Measurements from ENCODE around the gene WNT3A.

Gene WNT3A

DNA sequence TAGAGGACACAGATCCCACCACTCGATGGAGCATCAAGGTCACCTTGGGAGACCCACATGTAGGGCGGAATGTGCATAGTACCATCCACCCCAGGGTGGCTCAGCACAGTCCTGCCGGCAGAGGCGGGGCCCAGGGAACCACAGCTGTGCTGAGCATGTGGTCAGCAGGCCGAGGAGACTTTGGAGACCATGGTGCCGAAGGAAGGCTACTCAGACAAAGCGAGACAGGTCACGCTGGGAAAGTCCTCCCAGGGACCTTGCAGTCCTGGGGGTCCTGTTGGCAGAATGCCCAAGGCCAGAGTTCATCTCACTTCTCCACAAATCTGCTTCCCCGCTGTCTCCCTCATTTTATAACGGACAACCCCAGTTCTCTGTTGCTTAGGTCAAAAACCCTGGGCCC is 22.5 kb downstream of the WNT3A start:
- H3K4me3 ChIP-seq (ENCODE audit: low read length) = no peak overlapping the region
- no peaks in the 10 kb centered on the region for H3K4me1 ChIP-seq (ENCODE audit: low read length)
- no peak overlapping the region for H2AFZ ChIP-seq (ENCODE audit: low read depth, low read length)
- no peaks in the 10 kb centered on the region for H3K36me3 ChIP-seq (replicated peaks; ENCODE audit: low read depth, low read length)
- H3K4me2 ChIP-seq (ENCODE audit: low read length) = no peak overlapping the region
- no peaks in the 10 kb centered on the region for H3K9me3 ChIP-seq (ENCODE audit: insufficient read depth, low read length)
- H4K20me1 ChIP-seq (ENCODE audit: insufficient read depth, low read length) = no peaks in the 10 kb centered on the region
- no peak overlapping the region for H3K27ac ChIP-seq (ENCODE audit: low read length)
- H3K27me3 ChIP-seq (ENCODE audit: low read depth, low read length) = peaks cover 14% of the 10 kb centered on the region; the same call in 1 of the 2 replicates
- no peaks in the 10 kb centered on the region for H3K79me2 ChIP-seq (ENCODE audit: low read length)
- TF ChIP-seq, protein P1, sequence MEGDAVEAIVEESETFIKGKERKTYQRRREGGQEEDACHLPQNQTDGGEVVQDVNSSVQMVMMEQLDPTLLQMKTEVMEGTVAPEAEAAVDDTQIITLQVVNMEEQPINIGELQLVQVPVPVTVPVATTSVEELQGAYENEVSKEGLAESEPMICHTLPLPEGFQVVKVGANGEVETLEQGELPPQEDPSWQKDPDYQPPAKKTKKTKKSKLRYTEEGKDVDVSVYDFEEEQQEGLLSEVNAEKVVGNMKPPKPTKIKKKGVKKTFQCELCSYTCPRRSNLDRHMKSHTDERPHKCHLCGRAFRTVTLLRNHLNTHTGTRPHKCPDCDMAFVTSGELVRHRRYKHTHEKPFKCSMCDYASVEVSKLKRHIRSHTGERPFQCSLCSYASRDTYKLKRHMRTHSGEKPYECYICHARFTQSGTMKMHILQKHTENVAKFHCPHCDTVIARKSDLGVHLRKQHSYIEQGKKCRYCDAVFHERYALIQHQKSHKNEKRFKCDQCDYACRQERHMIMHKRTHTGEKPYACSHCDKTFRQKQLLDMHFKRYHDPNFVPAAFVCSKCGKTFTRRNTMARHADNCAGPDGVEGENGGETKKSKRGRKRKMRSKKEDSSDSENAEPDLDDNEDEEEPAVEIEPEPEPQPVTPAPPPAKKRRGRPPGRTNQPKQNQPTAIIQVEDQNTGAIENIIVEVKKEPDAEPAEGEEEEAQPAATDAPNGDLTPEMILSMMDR (IDR thresholded peaks at IDR 0.05; ENCODE audit: low read depth, low read length) = no peak
- no peak for TF ChIP-seq EZH2phosphoT487 (IDR thresholded peaks at IDR 0.05; ENCODE audit: low read depth)
- no peak overlapping the region for H3K9ac ChIP-seq (ENCODE audit: low read length)

DNA sequence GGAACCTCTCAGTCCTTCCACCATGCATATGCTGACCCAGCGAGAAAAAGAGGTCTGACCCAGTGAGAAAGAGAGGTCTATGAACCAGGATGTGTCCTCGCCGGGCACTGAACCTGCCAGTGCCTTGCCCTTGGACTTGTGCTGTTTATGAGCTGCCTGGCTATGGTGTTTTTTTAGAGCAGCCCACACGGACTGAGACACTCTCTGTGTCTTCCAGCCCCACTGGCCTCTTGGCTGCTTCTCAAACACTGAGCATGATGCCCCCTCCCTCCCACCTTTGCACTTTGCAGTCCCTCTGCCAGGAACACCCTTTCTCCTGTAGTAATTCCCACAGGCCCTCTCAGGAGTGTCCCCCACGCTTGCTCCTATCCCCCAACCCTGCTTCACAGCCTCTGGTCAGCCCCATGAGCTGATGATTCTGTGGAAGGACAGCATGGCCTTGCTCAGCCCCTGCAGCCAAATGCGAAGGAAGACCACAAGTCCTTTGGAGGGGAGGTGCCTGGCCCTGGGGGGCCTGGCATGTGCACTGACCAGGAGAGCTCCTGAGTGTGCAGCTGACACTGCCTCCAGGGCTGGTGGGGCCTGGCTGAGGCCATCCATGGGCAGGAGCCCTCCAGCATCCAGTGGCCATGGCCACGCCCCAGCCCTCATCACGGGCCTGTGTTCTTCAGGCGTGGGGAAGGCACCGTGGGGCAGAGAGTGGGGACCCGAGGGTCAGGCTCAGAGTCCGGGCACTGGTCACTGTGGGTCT is 23.8 kb downstream of the WNT3A start:
- Histone ChIP-seq H4K20me1 (ENCODE audit: insufficient read depth, low read length) (no peaks in the 10 kb centered on the region), H3K4me2 (ENCODE audit: low read length) (no peak overlapping the region), H3K27me3 (ENCODE audit: low read depth, low read length) (peaks cover 7% of the 10 kb centered on the region; the same call in 1 of the 2 replicates), H3K79me2 (ENCODE audit: low read length) (no peaks in the 10 kb centered on the region), H3K9me3 (ENCODE audit: insufficient read depth, low read length) (no peaks in the 10 kb centered on the region), H2AFZ (ENCODE audit: low read depth, low read length) (no peak overlapping the region), H3K4me1 (ENCODE audit: low read length) (0 out of 2 replicates have a peak, but pooled peaks cover 4% of the 10 kb centered on the region), H3K9ac (ENCODE audit: low read length) (no peak overlapping the region), H3K36me3 (replicated peaks; ENCODE audit: low read depth, low read length) (no peaks in the 10 kb centered on the region), H3K4me3 (ENCODE audit: low read length) (no peak overlapping the region), H3K27ac (ENCODE audit: low read length) (no peak overlapping the region)
- TF ChIP-seq, protein P1 (IDR thresholded peaks at IDR 0.05; ENCODE audit: low read depth, low read length) = no peak
- no peak for TF ChIP-seq EZH2phosphoT487 (IDR thresholded peaks at IDR 0.05; ENCODE audit: low read depth)

- no peak overlapping the region for H3K4me3 ChIP-seq (ENCODE audit: low read length)
- no peak overlapping the region for H3K27ac ChIP-seq (ENCODE audit: low read length)
- no peaks in the 10 kb centered on the region for H3K79me2 ChIP-seq (ENCODE audit: low read length)
- no peak overlapping the region for H3K4me2 ChIP-seq (ENCODE audit: low read length)
- 0 out of 2 replicates have a peak, but pooled peaks cover 4% of the 10 kb centered on the region for H3K4me1 ChIP-seq (ENCODE audit: low read length)
- peaks cover 7% of the 10 kb centered on the region; the same call in 1 of the 2 replicates for H3K27me3 ChIP-seq (ENCODE audit: low read depth, low read length)
- H4K20me1 ChIP-seq (ENCODE audit: insufficient read depth, low read length) = no peaks in the 10 kb centered on the region
- no peak overlapping the region for H3K9ac ChIP-seq (ENCODE audit: low read length)
- TF ChIP-seq, protein P1 (IDR thresholded peaks at IDR 0.05; ENCODE audit: low read depth, low read length) = no peak
- TF ChIP-seq EZH2phosphoT487 (IDR thresholded peaks at IDR 0.05; ENCODE audit: low read depth) = no peak
- no peak overlapping the region for H2AFZ ChIP-seq (ENCODE audit: low read depth, low read length)
- no peaks in the 10 kb centered on the region for H3K36me3 ChIP-seq (replicated peaks; ENCODE audit: low read depth, low read length)
- H3K9me3 ChIP-seq (ENCODE audit: insufficient read depth, low read length) = no peaks in the 10 kb centered on the region
Measured at GRCh38 chr1:228031276-228031995, 24.6 kb downstream of the WNT3A start.

- H4K20me1 ChIP-seq (ENCODE audit: insufficient read depth, low read length) = no peaks in the 10 kb centered on the region
- H3K79me2 ChIP-seq (ENCODE audit: low read length) = no peaks in the 10 kb centered on the region
- peaks cover 7% of the 10 kb centered on the region; the same call in 1 of the 2 replicates for H3K27me3 ChIP-seq (ENCODE audit: low read depth, low read length)
- no peaks in the 10 kb centered on the region for H3K36me3 ChIP-seq (replicated peaks; ENCODE audit: low read depth, low read length)
- H3K27ac ChIP-seq (ENCODE audit: low read length) = no peak overlapping the region
- H3K9me3 ChIP-seq (ENCODE audit: insufficient read depth, low read length) = no peaks in the 10 kb centered on the region
- no peak overlapping the region for H3K4me2 ChIP-seq (ENCODE audit: low read length)
- no peak overlapping the region for H2AFZ ChIP-seq (ENCODE audit: low read depth, low read length)
- TF ChIP-seq, protein P1 (IDR thresholded peaks at IDR 0.05; ENCODE audit: low read depth, low read length) = no peak
- no peak for TF ChIP-seq EZH2phosphoT487 (IDR thresholded peaks at IDR 0.05; ENCODE audit: low read depth)
- 0 out of 2 replicates have a peak, but pooled peaks cover 4% of the 10 kb centered on the region for H3K4me1 ChIP-seq (ENCODE audit: low read length)
- H3K4me3 ChIP-seq (ENCODE audit: low read length) = no peak overlapping the region
- H3K9ac ChIP-seq (ENCODE audit: low read length) = no peak overlapping the region
Measured at GRCh38 chr1:228032041-228032440, 25.2 kb downstream of the WNT3A start.
